Tongue (tissue), 2 donors: ENCODE measurements around the gene METTL6. TPM values are rescaled to one million over a fixed set of nuclear protein-coding genes. Genes with fewer than 3 reads are reported as not detected.
"Not testable (repeated sequence)": the region's sequence is repeated elsewhere in the genome, so short reads cannot be mapped to it uniquely, and the experiment has no call there.

ENCODE experiments used
- DNase-seq: peaks from one replicate; pipeline ENCODE4 v3.0.0-alpha.2; 2015
- total RNA-seq: library from RNA; depleted of rRNA; stranded (reverse); fragments of >200 nt; gene quantifications from one replicate; pipeline ENCODE4 v1.2.3, GENCODE V29; 2014

Gene METTL6
- total RNA-seq, 1 donor from 2014 or later = 25.2 TPM

- no peak for DNase-seq
Observed at GRCh38 chr3:15404767-15405166, 22.6 kb downstream of the METTL6 start.

DNA sequence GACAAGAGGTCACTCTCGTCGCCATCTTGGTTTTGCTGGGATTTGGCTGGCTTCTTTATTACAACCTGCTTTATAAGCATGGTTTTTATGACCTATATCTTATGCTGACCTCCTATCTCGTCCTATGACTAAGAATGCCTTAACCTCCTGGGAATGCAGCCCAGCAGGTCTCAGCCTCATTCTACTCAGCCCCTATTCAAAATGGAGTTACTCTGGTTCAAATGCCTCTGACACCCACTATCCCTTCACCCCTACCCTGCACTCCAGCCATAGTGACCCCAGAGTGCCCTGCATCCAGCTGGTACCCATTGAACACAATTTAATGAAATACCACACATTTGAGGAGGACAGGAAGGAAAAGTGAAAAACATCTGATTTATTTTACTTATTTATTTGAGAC is 23.4 kb downstream of the METTL6 start:
- DNase-seq = no peak

DNA sequence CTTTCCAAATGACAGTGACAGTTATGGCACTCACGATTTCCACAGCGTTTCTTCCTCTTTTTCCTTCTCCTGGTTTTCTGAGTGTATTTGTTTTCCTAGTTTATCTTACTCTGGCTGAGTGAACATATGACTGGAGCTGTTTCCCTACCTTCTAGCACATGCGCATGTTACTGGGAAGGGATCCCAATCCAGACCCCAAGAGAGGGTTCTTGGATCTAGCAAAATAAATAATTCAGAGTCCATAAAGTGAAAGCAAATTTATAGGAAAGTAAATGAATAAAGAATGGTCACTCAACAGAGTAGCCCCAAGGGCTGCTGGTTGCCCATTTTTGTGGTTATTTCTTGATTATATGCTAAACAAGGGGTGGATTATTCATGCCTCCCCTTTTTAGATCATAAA is 23.8 kb downstream of the METTL6 start:
- peak; percentile 73 for DNase-seq

GRCh38 chr3:15401936-15402335 is 25.4 kb downstream of the METTL6 start:
- no peak for DNase-seq

DNA sequence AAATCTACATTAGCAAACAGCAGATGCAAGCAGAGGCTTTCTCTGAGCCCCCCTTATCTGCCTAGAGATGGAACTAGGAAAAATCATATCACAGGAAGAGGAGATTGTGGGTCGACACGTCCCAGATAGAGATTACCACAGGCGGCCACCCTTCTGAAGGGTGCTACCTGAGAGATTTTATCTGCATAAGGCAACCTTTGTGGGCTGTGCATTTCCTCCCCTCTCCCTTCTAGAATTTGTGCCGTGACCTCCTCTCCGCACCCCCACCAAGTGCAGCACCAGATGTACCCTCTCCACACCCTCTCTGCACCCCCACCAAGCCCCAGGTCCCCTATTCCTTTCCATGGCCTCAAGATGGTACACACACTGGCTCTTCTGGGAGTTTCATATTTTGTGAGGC is 27.4 kb downstream of the METTL6 start:
- no peak for DNase-seq

DNA sequence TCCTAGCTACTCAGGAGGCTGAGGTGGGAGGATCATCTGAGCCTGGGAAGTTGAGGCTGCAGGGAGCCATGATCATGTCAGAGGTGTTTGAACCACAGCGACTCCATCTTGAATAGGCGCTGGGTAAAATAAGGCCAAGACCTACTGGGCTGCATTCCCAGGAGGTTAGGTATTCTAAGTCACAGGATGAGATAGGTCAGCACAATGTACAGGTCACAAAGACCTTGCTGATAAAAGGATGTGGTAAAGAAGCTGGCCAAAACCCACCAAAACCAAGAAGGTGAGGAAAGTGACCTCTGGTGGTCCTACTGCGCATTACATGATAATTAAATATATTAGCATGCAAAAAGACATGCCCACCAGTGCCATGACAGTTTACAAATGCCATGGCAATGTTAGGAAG is 28.6 kb downstream of the METTL6 start:
- DNase-seq = not testable (repeated sequence)

GRCh38 chr3:15393252-15393651 is 34.1 kb downstream of the METTL6 start:
- not testable (repeated sequence) for DNase-seq

DNA sequence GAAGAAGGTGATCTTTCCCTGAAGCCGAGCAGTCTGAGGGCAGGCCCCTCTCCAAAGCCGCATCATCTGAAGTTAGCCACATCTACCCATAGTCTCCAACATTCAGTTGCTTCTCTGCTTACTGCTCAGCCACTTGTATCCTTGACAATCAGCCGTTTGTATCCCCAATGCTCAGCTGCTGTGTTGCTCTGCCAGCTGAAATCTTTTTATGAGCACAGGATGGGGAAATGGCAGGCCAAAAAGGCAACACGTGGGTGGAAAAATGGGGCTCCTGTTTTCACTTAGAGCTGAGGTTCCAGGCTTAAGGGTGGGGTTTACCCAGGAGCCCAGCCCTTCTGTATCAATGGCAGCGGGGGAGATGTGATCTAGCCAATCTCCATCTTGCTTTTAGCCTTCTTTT is 36.3 kb downstream of the METTL6 start:
- DNase-seq = no peak

- no peak for DNase-seq
Observed at GRCh38 chr3:15390460-15390859, 36.9 kb downstream of the METTL6 start.

DNA sequence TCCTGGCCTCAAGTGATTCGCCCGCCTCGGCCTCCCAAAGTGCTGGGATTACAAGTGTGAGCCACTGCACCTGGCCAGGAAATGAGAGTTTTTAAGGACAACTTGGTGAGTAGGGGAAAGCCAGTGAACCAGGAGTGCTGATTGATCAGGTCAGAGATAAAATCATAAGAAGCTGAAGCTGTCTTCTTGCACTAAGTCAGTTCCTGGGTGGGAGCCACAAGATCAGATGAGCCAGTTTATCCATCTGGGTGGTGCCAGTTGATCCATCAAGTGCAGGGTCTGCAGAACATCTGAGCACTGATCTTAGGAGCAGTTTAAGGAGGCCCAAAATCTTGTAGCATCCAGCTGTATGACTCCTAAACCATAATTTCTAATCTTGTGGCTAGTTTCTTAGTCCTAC is 39.0 kb downstream of the METTL6 start:
- DNase-seq = not testable (repeated sequence)

DNA sequence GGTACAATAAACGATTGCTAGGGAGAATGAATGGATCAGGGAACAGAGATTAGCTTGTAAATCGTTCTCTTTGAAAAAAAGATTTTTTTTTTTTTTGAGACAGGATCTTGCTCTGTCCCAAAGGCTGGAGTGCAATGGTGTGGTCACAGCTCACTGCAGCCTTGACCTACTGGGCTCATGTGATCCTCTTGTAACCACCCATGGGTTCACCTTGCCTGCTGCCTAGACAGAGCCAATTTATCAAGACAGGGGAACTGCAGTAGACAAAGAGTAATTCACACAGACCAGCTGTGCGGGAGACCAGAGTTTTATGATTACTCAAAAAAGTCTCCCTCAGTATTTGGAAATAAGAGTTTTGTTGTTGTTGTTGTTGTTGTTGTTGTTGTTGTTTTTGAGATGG is 39.6 kb downstream of the METTL6 start:
- no peak for DNase-seq

DNA sequence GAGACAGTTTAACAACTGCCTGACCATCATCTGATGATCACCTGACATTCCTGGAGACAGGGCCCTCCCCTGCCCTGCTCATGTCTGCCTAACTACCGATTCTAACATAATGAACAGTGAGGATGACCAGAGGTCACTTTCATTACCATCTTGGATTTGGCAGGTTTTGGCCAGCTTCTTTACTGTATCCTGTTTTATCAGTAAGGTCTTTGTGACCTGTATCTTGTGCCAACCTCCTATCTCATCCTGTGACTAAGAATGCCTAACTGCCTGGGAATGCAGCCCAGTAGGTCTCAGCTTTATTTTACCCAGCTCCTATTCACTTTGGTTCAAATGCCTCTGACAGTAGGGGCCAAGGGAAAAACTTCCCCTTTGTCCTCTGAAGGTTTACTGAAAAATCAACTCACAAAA is 40.2 kb downstream of the METTL6 start:
- no peak for DNase-seq

- DNase-seq = not testable (repeated sequence)
Observed at GRCh38 chr3:15386654-15386955, 40.7 kb downstream of the METTL6 start.

DNA sequence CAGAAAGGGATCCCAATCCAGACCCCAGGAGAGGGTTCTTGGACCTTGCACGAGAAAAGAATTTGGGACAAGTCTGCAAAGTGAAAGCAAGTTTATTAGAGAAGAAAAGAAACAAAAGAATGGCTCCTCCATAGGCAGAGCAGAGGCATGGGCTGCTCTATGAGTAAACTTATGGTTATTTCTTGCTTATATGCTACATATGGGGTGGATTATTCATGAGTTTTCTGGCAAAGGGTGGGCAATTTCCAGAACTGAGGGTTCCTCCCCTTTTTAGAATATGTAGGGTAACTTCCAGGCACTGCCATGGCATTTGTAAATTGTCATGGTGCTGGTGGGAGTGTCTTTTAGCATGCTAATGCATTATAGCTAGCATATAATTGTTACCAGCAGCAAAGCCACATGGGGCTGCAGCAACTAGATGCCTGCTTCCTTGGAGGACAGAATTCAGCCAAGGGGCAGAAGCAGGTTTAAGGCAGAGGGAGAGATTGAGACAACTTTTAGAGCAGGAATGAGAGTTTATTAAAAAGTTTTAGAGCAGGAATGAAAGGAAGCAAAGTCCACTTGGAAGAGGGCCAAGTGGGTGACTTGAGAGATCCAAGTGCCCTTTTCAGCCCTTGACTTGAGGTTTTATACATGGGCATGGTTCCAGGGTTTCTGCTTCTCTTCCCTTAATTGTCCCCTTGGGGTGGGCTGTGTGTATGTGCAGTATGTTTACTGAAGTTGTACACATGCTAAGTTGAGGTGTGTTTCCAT is 41.3 kb downstream of the METTL6 start:
- DNase-seq = no peak

DNA sequence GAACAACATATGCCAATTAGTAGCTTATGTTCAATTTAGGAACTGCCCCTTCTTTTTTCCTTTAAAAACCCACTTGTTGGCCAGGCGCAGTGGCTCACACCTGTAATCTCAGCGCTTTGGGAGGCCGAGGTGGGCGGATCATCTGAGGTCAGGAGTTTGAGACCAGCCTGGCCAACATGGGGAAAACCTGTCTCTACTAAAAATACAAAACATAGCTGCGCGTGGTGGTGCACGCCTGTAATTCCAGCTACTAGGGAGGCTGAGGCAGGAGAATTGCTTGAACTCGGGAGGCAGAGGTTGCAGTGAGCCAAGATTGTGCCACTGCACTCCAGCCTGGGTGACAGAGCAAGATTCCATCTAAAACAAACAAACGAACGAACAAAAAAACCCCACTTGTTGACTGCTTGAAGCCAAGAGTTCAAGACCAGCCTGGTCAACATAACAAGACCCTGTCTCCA is 42.1 kb downstream of the METTL6 start:
- not testable (repeated sequence) for DNase-seq

GRCh38 chr3:15384510-15385237 is 42.7 kb downstream of the METTL6 start:
- DNase-seq = no peak

- DNase-seq = no peak
Observed at GRCh38 chr3:15382405-15382923, 44.9 kb downstream of the METTL6 start.

GRCh38 chr3:15380980-15381890 is 46.1 kb downstream of the METTL6 start:
- no peak for DNase-seq

DNA sequence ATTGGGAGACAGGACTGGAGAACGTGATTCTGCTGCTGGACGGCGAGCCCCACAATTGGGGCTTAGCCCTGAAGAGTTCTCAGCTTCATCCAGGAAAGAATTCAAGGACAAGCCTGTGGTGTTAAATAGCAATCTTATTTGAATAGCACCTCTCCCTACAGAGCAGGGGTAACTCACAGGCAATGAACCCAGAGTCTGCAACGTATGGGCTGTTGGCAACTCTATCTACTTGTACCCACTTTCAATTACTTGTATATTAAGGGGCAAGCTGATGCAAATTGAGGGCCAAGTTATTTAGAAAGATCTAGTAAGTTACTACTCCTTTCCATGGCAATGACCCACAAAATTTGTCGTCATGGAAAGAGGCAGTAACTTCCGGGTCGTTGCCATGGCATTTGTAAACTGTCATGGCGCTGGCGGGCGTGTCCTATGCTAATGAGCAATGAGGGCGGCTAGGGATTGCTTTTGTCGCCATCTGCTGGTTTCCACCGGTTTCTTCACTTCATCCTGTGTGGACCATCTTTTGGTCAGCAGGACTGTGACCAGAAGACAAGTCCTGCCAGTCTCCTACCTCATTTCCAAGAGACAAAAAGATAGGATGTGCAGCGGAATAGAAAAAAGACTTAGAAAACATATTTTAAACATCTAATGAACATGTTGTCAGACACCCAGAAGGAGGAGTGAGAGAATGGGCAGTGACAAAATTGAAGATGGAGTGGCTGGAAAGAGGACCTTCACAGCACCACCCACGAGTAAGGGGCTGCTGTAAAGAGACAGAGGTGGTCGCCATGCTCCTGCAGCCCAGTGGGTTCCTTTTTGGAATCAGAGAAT is 49.2 kb downstream of the METTL6 start:
- DNase-seq = peak; percentile 97

DNA sequence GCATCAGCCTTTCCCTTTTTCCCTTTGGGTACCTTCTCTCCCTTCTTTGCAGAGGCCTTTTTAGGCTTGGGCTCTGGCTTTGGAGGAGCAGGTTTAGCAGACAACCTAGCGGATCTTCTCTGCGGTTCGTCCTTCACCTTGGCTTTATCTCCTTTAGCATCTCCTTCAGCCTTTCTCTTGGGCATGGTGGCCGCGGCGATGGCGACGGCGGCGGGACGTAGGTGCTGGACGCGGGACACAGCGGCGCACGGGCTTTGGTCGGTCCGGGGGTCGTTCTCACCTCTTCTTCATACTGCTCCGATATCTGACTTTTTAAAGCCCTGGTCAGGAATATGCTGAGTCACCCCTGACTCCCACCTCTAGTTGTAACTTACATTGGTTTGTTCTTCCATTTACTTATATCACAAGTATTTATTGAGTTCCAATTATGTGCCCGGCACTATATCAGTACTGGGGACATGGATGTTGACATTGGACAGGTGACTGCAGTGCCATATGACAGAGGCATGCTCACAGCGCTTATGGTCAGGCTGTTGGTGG is 51.8 kb downstream of the METTL6 start:
- DNase-seq = no peak

DNA sequence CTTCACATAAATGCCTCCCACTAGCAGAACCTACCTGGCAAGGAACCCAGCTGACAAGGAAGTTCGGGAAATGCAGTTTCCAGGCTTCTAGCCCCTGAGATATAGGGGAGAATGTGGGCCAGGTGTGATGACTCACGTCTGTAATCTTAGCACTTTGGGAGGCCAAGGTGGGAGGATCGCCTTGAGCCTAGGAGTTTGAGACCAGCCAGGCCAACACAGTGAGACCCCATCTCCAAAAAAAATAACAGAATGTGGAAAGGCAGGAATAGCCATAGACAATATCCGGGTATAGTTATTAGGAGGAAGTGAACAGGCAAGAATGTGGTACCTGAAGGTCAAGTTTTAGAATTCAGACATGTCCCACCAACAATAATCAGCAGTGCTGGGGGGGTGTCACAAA is 54.4 kb downstream of the METTL6 start:
- DNase-seq = no peak
